B cell (primary cell): ENCODE results near the gene SPATA24. TPM values are rescaled to one million over a fixed set of nuclear protein-coding genes. Genes with fewer than 3 reads are reported as not detected.
"Not testable (repeated sequence)": the region's sequence is repeated elsewhere in the genome, so short reads cannot be mapped to it uniquely, and the experiment has no call there.

Experiments
- ATAC-seq: fragments of 200-7000 bp; cut with Tn5 transposase; one replicate; pipeline ENCODE4 v1.10.0; 2021; ENCODE audit warnings: low read depth, mild to moderate bottlenecking, moderate number of reproducible peaks, moderate library complexity
- CTCF ChIA-PET: fragments of 350-600 bp; sonication (Branson Sonifier 250); formaldehyde crosslinking; loops from one replicate; lab custom pipeline; 2021; ENCODE audit warnings: antibody characterized with exemption, inconsistent platforms; lab: Charles Lee
- POLR2A ChIA-PET: fragments of 350-600 bp; sonication (Branson Sonifier 250); formaldehyde crosslinking; loops from one replicate; lab custom pipeline; 2021; ENCODE audit warnings: antibody characterized with exemption; lab: Charles Lee
- DNase-seq: peaks from one replicate; pipeline ENCODE4 v3.0.0; 2013
- H2AFZ ChIP-seq: 2 replicates; pipeline ENCODE4 v1.6.1; 2012; ENCODE audit warnings: mild to moderate bottlenecking, low read depth, low read length; ENCODE audit not compliant: insufficient read depth, poor library complexity, severe bottlenecking
- H3K27ac ChIP-seq, 2 donors: 1 replicate in 1 of 2; 2 replicates in 1 of 2; pipeline ENCODE4 v1.5.1; 2012 to 2013; ENCODE audit warnings: low read length in 2 of 2, mild to moderate bottlenecking in 2 of 2, moderate library complexity in 1 of 2
- H3K27me3 ChIP-seq, 4 experiments: fragments of 200-600 bp in 1 of 4; sonication (generic) in 1 of 4; replicated peaks in 1 of 4; 1 replicate in 2 of 4; 2 replicates in 2 of 4; pipeline versions ENCODE4 v1.6.1 to v1.7.0; 2013 to 2016; ENCODE audit warnings: low read length in 3 of 4, mild to moderate bottlenecking in 2 of 4, mixed read lengths in 1 of 4, moderate library complexity in 1 of 4; ENCODE audit not compliant: insufficient read depth in 4 of 4, control insufficient read depth in 3 of 4; ENCODE audit errors: control extremely low read depth in 1 of 4
- H3K36me3 ChIP-seq, 2 experiments: replicated peaks in 1 of 2; 1 replicate in 1 of 2; 2 replicates in 1 of 2; pipeline versions ENCODE4 v1.6.1 to v1.7.1; 2013; ENCODE audit warnings: low read length in 1 of 2; ENCODE audit not compliant: insufficient read depth in 2 of 2, control insufficient read depth in 1 of 2; ENCODE audit errors: control extremely low read depth in 1 of 2, extremely low read depth in 1 of 2
- H3K4me1 ChIP-seq, 2 donors: fragments of 200-600 bp in 1 of 2; sonication (generic) in 1 of 2; 1 replicate in 1 of 2; 2 replicates in 1 of 2; pipeline versions ENCODE4 v1.5.1 to v1.6.1; 2013 to 2017; ENCODE audit warnings: low read length in 2 of 2; ENCODE audit not compliant: control insufficient read depth in 2 of 2, insufficient read depth in 2 of 2
- H3K4me2 ChIP-seq: replicated peaks from 2 replicates; pipeline ENCODE3; 2012; ENCODE audit warnings: mild to moderate bottlenecking, low read depth, low read length; ENCODE audit not compliant: poor library complexity, severe bottlenecking
- H3K4me3 ChIP-seq, 5 experiments: fragments of 200-600 bp in 1 of 5; sonication (generic) in 1 of 5; 1 replicate in 3 of 5; 2 replicates in 2 of 5; pipeline versions ENCODE4 v1.5.1 to v1.7.0; 2011 to 2016; ENCODE audit warnings: low read length in 4 of 5, mild to moderate bottlenecking in 4 of 5, low read depth in 2 of 5, control low read depth in 1 of 5, moderate library complexity in 1 of 5; ENCODE audit not compliant: insufficient read depth in 1 of 5; ENCODE audit errors: control extremely low read depth in 1 of 5, extremely low read depth in 1 of 5
- H3K79me2 ChIP-seq: fragments of 200-600 bp; sonication (generic); one replicate; pipeline ENCODE4 v1.6.0; 2016; ENCODE audit warnings: low read length; ENCODE audit not compliant: control insufficient read depth, insufficient read depth
- H3K9ac ChIP-seq: fragments of 200-600 bp; sonication (generic); 2 replicates; pipeline ENCODE4 v1.6.1; 2017; ENCODE audit warnings: mild to moderate bottlenecking, low read length, moderate library complexity
- H3K9me3 ChIP-seq, 3 donors: one replicate each; pipeline versions ENCODE4 v1.6.1 to v1.7.1; 2013; ENCODE audit warnings: low read length in 2 of 3; ENCODE audit not compliant: control insufficient read depth in 2 of 3, insufficient read depth in 1 of 3; ENCODE audit errors: control extremely low read depth in 1 of 3
- H4K20me1 ChIP-seq: 2 replicates; pipeline ENCODE4 v1.6.0; 2012; ENCODE audit warnings: mild to moderate bottlenecking, low read length; ENCODE audit not compliant: insufficient read depth, control insufficient read depth, poor library complexity, severe bottlenecking
- H3K27ac Mint-ChIP-seq: one replicate; pipeline ENCODE4 v1.8.0; 2021; ENCODE audit warnings: mixed read lengths
- H3K27me3 Mint-ChIP-seq: one replicate; pipeline ENCODE4 v1.8.0; 2021; ENCODE audit warnings: mixed read lengths
- H3K4me1 Mint-ChIP-seq: one replicate; pipeline ENCODE4 v1.8.0; 2021; ENCODE audit warnings: mixed read lengths
- H3K4me3 Mint-ChIP-seq: one replicate; pipeline ENCODE4 v1.8.0; 2021; ENCODE audit warnings: mixed read lengths
- H3K9me3 Mint-ChIP-seq: one replicate; pipeline ENCODE4 v1.8.0; 2022; ENCODE audit warnings: mixed read lengths; ENCODE audit not compliant: insufficient read depth
- CTCF ChIP-seq: fragments of 200-600 bp; IDR thresholded peaks from one replicate; pipeline ENCODE4 v1.8.0; 2022; ENCODE audit warnings: antibody characterized with exemption, mild to moderate bottlenecking
- EZH2 ChIP-seq: IDR thresholded peaks from 2 replicates; pipeline ENCODE4 v1.6.1; 2012; ENCODE audit warnings: borderline replicate concordance, low read depth, mild to moderate bottlenecking, moderate library complexity, low read length; ENCODE audit not compliant: insufficient read depth, poor library complexity, severe bottlenecking
- WGBS: methylation state at CpG from one replicate; pipeline ENCODE4 v1.1.5; 2013; ENCODE audit warnings: missing lambda C conversion rate; ENCODE audit not compliant: insufficient coverage; 5-methylcytosine and 5-hydroxymethylcytosine counted together
- intact Hi-C: fragments of 100-400 bp; cut with micrococcal nuclease; formaldehyde crosslinking; loops from one replicate; pipeline ENCODE4 v1.10.0; 2022
- polyA plus RNA-seq: library from polyadenylated mRNA; depleted of rRNA; stranded (reverse); fragments of >200 nt; gene quantifications from 2 replicates; pipeline ENCODE4 v1.2.3, GENCODE V29; 2012
- total RNA-seq, 2 donors: library from RNA; stranded (reverse); fragments of 120-200 nt in 1 of 2; gene quantifications; 1 replicate in 1 of 2; 2 replicates in 1 of 2; pipeline versions ENCODE4 v1.2.3 to v1.2.4, GENCODE V29; 2013 to 2022

Gene SPATA24
- total and polyA plus RNA-seq, 2 donors (not counting 1 experiment from before 2014, with no cell fraction given), result 2.0 to 6.4 TPM

- POLR2A ChIA-PET, result no interaction called here
- H3K9me3 Mint-ChIP-seq, result no peaks in the 10 kb centered on the region
- Histone ChIP-seq H3K27ac (no peak overlapping the region), H3K36me3 (peaks cover 7 to 22% of the 10 kb centered on the region in 2 experiments), H3K4me3 (no peak overlapping the region), H3K9me3 (no peaks in the 10 kb centered on the region), H3K4me2 (no peak overlapping the region), H2AFZ (no peak overlapping the region), H4K20me1 (peaks cover 84% of the 10 kb centered on the region), H3K9ac (no peak overlapping the region), H3K27me3 (no peaks in the 10 kb centered on the region), H3K4me1 (no peaks in the 10 kb centered on the region), H3K79me2 (peaks cover 80% of the 10 kb centered on the region)
- DNase-seq (no peak), ATAC-seq (no peak)
- H3K27me3 Mint-ChIP-seq, result no peaks in the 10 kb centered on the region
- no peak overlapping the region for H3K4me3 Mint-ChIP-seq
- CTCF ChIA-PET, result no interaction called here
- no peak overlapping the region for H3K27ac Mint-ChIP-seq
- intact Hi-C loops, result no loop called here
- WGBS, result 95% methylated on average over 2 of the region's 4 CpGs
- TF ChIP-seq CTCF (no peak), EZH2 (no peak)
- H3K4me1 Mint-ChIP-seq, result peaks cover 24% of the 10 kb centered on the region
These were observed 43.5 kb downstream of the SPATA24 start for GRCh38 chr5:139360384-139360783.

- Histone ChIP-seq H3K4me2 (no peak overlapping the region), H3K27ac (no peak overlapping the region), H3K4me3 (no peak overlapping the region), H3K36me3 (peaks cover 4 to 8% of the 10 kb centered on the region in 2 experiments), H3K9me3 (peaks cover 0 to 4% (median 0%) of the 10 kb centered on the region in 3 donors), H3K9ac (no peak overlapping the region), H2AFZ (no peak overlapping the region), H3K4me1 (no peaks in the 10 kb centered on the region), H4K20me1 (peaks cover 98% of the 10 kb centered on the region), H3K79me2 (peaks cover 98% of the 10 kb centered on the region), H3K27me3 (no peaks in the 10 kb centered on the region)
- Mint-ChIP-seq H3K27ac (no peak overlapping the region), H3K9me3 (no peaks in the 10 kb centered on the region), H3K27me3 (no peaks in the 10 kb centered on the region), H3K4me3 (no peak overlapping the region), H3K4me1 (peaks cover 30% of the 10 kb centered on the region)
- no peak for ATAC-seq
- TF ChIP-seq EZH2 (no peak), CTCF (no peak)
- CTCF ChIA-PET, result interaction anchor here (1.9 kb wide), 1 partner anchor 17 kb away, joined by 6 read pairs; the partner anchor contains the start of gene PAIP2
- POLR2A ChIA-PET, result no interaction called here
- DNase-seq, result no peak
- intact Hi-C loops, result no loop called here
These were observed 45.8 kb downstream of the SPATA24 start for GRCh38 chr5:139358064-139358463.

- intact Hi-C loops, H3K9ac ChIP-seq, H2AFZ ChIP-seq, H3K27ac ChIP-seq, ATAC-seq, H3K9me3 Mint-ChIP-seq, H3K36me3 ChIP-seq, H3K4me3 ChIP-seq, H3K4me3 Mint-ChIP-seq, DNase-seq, POLR2A ChIA-PET, H3K4me1 ChIP-seq, H3K27me3 Mint-ChIP-seq, H3K9me3 ChIP-seq, H3K27me3 ChIP-seq, H3K27ac Mint-ChIP-seq, H3K4me2 ChIP-seq: not testable (repeated sequence)
- WGBS, result 94% methylated on average over 6 of the region's 8 CpGs
- H3K4me1 Mint-ChIP-seq, result peaks cover 38% of the 10 kb centered on the region
- peaks cover 100% of the 10 kb centered on the region for H3K79me2 ChIP-seq
- CTCF ChIA-PET, result interaction anchor here (0.7 kb wide), 1 partner anchor 506 kb away, joined by 3 read pairs; no protein-coding TSS in a partner anchor
- H4K20me1 ChIP-seq, result peaks cover 96% of the 10 kb centered on the region
These were observed 48.0 kb downstream of the SPATA24 start for GRCh38 chr5:139355900-139356299.
